ENCODE data around the gene SBSN. TPM values are rescaled to one million over a fixed set of nuclear protein-coding genes. Genes with fewer than 3 reads are reported as not detected.

The SBSN gene
- total and polyA plus RNA-seq, 2 donors (not counting 1 experiment from before 2014, with no cell fraction given): not detected

DNA sequence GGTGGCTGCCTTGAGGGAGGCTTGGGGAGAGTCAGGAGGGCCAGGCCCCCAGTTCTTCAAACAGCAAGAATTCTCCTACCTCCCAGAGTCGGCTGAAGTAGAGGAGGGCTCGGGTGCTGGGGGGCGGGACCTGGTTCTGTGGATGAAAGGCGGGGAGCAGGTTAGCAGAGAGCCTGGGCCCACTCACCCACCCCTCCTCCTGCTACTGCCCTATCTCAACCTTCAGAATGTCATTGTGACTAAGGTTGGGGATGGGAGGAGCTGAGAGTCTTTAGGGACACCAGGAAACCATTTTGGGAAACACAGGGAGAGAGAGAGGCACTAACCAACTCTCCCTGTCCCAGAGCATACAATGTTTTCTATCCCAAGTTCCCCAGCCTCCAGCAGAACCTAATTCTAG lies 25.4 kb downstream of the SBSN start:
- ChIA-PET POLR2A (no interaction called here), CTCF (interaction anchor here (0.9 kb wide), 2 partner anchors 12 to 75 kb away, joined by 3 read pairs; no protein-coding TSS in a partner anchor)
- no peaks in the 10 kb centered on the region for H3K4me1 ChIP-seq (ENCODE audit: control insufficient read depth in 2 of 2, insufficient read depth in 2 of 2, low read length in 2 of 2)

DNA sequence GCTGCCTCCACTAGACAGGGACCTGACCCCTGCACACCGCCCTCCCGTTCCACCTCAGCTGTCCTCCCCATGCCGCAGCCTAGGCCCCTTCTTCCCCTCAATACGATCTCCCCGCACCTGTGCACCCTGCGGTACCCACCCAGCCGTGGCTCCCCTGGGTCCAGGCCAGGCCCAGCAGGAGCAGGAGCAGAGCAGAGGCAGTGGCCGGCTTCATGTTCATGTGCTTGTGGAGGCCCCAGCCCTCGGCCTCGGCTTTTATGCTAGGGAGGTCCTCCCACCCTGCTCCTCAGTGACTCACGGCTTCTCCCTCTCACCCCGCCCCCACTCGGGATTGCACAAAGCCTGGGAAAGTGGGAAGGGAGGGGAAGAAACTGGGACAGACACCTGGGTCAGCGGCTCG lies 26.4 kb downstream of the SBSN start:
- H3K79me2 ChIP-seq (ENCODE audit: control insufficient read depth, insufficient read depth, low read length): no peaks in the 10 kb centered on the region
- H3K4me1 ChIP-seq (ENCODE audit: control insufficient read depth in 2 of 2, insufficient read depth in 2 of 2, low read length in 2 of 2): no peaks in the 10 kb centered on the region
- Mint-ChIP-seq H3K9me3 (ENCODE audit: insufficient read depth) (no peaks in the 10 kb centered on the region), H3K4me1 (no peaks in the 10 kb centered on the region), H3K27ac (no peak overlapping the region), H3K4me3 (no peak overlapping the region), H3K27me3 (peaks cover 36% of the 10 kb centered on the region)
- H3K36me3 ChIP-seq (replicated peaks in 1 of 2; ENCODE audit: control extremely low read depth in 1 of 2, control insufficient read depth in 1 of 2, extremely low read depth in 1 of 2, insufficient read depth in 2 of 2, low read length in 1 of 2): no peaks in the 10 kb centered on the region
- no peak overlapping the region for H3K4me3 ChIP-seq (ENCODE audit: control extremely low read depth in 1 of 5, extremely low read depth in 1 of 5, insufficient read depth in 1 of 5, low read depth in 2 of 5, low read length in 4 of 5)
- H3K27ac ChIP-seq (ENCODE audit: low read length in 2 of 2): no peak overlapping the region
- H3K9ac ChIP-seq (ENCODE audit: low read length): no peak overlapping the region
- no peaks in the 10 kb centered on the region for H3K9me3 ChIP-seq (ENCODE audit: control extremely low read depth in 1 of 3, control insufficient read depth in 2 of 3, insufficient read depth in 1 of 3, low read length in 2 of 3)
- 78% methylated on average over 8 of the region's 15 CpGs for WGBS (ENCODE audit: insufficient coverage)
- DNase-seq: no peak
- H3K4me2 ChIP-seq (replicated peaks; ENCODE audit: low read depth, low read length, poor library complexity, severe bottlenecking): no peak overlapping the region
- ChIA-PET POLR2A (interaction anchor here (0.5 kb wide), 1 partner anchor 21 kb away, joined by 5 read pairs; no protein-coding TSS in a partner anchor), CTCF (no interaction called here)
- no peak for ATAC-seq (ENCODE audit: low read depth)
- no peak overlapping the region for H2AFZ ChIP-seq (ENCODE audit: insufficient read depth, low read depth, low read length, poor library complexity, severe bottlenecking)
- intact Hi-C loops (cut with micrococcal nuclease): no loop called here
- TF ChIP-seq EZH2 (IDR thresholded peaks at IDR 0.05; ENCODE audit: borderline replicate concordance, insufficient read depth, low read depth, low read length, poor library complexity, severe bottlenecking): no peak
- TF ChIP-seq, protein P1, sequence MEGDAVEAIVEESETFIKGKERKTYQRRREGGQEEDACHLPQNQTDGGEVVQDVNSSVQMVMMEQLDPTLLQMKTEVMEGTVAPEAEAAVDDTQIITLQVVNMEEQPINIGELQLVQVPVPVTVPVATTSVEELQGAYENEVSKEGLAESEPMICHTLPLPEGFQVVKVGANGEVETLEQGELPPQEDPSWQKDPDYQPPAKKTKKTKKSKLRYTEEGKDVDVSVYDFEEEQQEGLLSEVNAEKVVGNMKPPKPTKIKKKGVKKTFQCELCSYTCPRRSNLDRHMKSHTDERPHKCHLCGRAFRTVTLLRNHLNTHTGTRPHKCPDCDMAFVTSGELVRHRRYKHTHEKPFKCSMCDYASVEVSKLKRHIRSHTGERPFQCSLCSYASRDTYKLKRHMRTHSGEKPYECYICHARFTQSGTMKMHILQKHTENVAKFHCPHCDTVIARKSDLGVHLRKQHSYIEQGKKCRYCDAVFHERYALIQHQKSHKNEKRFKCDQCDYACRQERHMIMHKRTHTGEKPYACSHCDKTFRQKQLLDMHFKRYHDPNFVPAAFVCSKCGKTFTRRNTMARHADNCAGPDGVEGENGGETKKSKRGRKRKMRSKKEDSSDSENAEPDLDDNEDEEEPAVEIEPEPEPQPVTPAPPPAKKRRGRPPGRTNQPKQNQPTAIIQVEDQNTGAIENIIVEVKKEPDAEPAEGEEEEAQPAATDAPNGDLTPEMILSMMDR (IDR thresholded peaks at IDR 0.05): no peak
- H3K27me3 ChIP-seq (replicated peaks in 1 of 4; ENCODE audit: control extremely low read depth in 1 of 4, control insufficient read depth in 3 of 4, insufficient read depth in 4 of 4, low read length in 3 of 4): peaks cover 0 to 21% (median 2%) of the 10 kb centered on the region in 4 experiments
- H4K20me1 ChIP-seq (ENCODE audit: control insufficient read depth, insufficient read depth, low read length, poor library complexity, severe bottlenecking): no peaks in the 10 kb centered on the region

More for the DNA sequence above, 25.4 kb downstream of the SBSN start:
- no peaks in the 10 kb centered on the region for H3K9me3 ChIP-seq (ENCODE audit: control extremely low read depth in 1 of 3, control insufficient read depth in 2 of 3, insufficient read depth in 1 of 3, low read length in 2 of 3)
- no peak for TF ChIP-seq EZH2 (IDR thresholded peaks at IDR 0.05; ENCODE audit: borderline replicate concordance, insufficient read depth, low read depth, low read length, poor library complexity, severe bottlenecking)
- TF ChIP-seq, protein P1 (IDR thresholded peaks at IDR 0.05): no peak
- DNase-seq: no peak
- H3K36me3 ChIP-seq (replicated peaks in 1 of 2; ENCODE audit: control extremely low read depth in 1 of 2, control insufficient read depth in 1 of 2, extremely low read depth in 1 of 2, insufficient read depth in 2 of 2, low read length in 1 of 2): no peaks in the 10 kb centered on the region
- peaks cover 0 to 29% (median 2%) of the 10 kb centered on the region in 4 experiments for H3K27me3 ChIP-seq (replicated peaks in 1 of 4; ENCODE audit: control extremely low read depth in 1 of 4, control insufficient read depth in 3 of 4, insufficient read depth in 4 of 4, low read length in 3 of 4)
- no peaks in the 10 kb centered on the region for H3K9me3 Mint-ChIP-seq (ENCODE audit: insufficient read depth)
- H3K9ac ChIP-seq (ENCODE audit: low read length): no peak overlapping the region
- no peak overlapping the region for H3K4me2 ChIP-seq (replicated peaks; ENCODE audit: low read depth, low read length, poor library complexity, severe bottlenecking)
- intact Hi-C loops (cut with micrococcal nuclease): no loop called here
- H3K27ac Mint-ChIP-seq: no peak overlapping the region
- H2AFZ ChIP-seq (ENCODE audit: insufficient read depth, low read depth, low read length, poor library complexity, severe bottlenecking): no peak overlapping the region
- peaks cover 45% of the 10 kb centered on the region for H3K27me3 Mint-ChIP-seq
- no peak for ATAC-seq (ENCODE audit: low read depth)
- H3K27ac ChIP-seq (ENCODE audit: low read length in 2 of 2): no peak overlapping the region
- H3K79me2 ChIP-seq (ENCODE audit: control insufficient read depth, insufficient read depth, low read length): no peaks in the 10 kb centered on the region
- no peak overlapping the region for H3K4me3 ChIP-seq (ENCODE audit: control extremely low read depth in 1 of 5, extremely low read depth in 1 of 5, insufficient read depth in 1 of 5, low read depth in 2 of 5, low read length in 4 of 5)
- no peaks in the 10 kb centered on the region for H4K20me1 ChIP-seq (ENCODE audit: control insufficient read depth, insufficient read depth, low read length, poor library complexity, severe bottlenecking)
- WGBS (ENCODE audit: insufficient coverage): no CpG with 5 or more reads among the region's 4 CpGs
- H3K4me1 Mint-ChIP-seq: no peaks in the 10 kb centered on the region
- no peak overlapping the region for H3K4me3 Mint-ChIP-seq

All from B cell (primary cell).